NT2/D1 (cell line): ENCODE data around the gene APOM.

Experiments
- DNase-seq: peaks from one replicate; pipeline ENCODE4 v3.0.0-alpha.2; 2011; ENCODE audit warnings: low read depth, low spot score
- H3K27me3 ChIP-seq: 2 replicates; pipeline ENCODE4 v1.6.0; 2011; ENCODE audit warnings: mild to moderate bottlenecking; ENCODE audit not compliant: insufficient read length, insufficient read depth
- H3K36me3 ChIP-seq: 2 replicates; pipeline ENCODE4 v1.6.1; 2011; ENCODE audit warnings: mild to moderate bottlenecking, low read length, mixed read lengths; ENCODE audit not compliant: insufficient read depth, insufficient read length
- H3K4me1 ChIP-seq: 2 replicates; pipeline ENCODE4 v1.5.1; 2011; ENCODE audit not compliant: insufficient read depth, insufficient read length
- H3K4me3 ChIP-seq: 2 replicates; pipeline ENCODE4 v1.5.1; 2011; ENCODE audit warnings: low read depth; ENCODE audit not compliant: insufficient read length
- H3K9ac ChIP-seq: 2 replicates; pipeline ENCODE4 v1.6.0; 2011; ENCODE audit warnings: low read depth; ENCODE audit not compliant: insufficient read length
- H3K9me3 ChIP-seq: 2 replicates; pipeline ENCODE4 v1.5.1; 2011; ENCODE audit warnings: mild to moderate bottlenecking, low read length; ENCODE audit not compliant: insufficient read depth
- SUZ12 ChIP-seq: IDR thresholded peaks from 2 replicates; pipeline ENCODE4 v1.6.1; 2011; ENCODE audit not compliant: insufficient read length, insufficient read depth; ENCODE audit errors: extremely low read depth
- YY1 ChIP-seq: IDR thresholded peaks from 2 replicates; pipeline ENCODE4 v1.6.1; 2011; ENCODE audit not compliant: insufficient read length, insufficient read depth
- ZNF274 ChIP-seq: IDR thresholded peaks from 2 replicates; pipeline ENCODE4 v1.6.1; 2011; ENCODE audit warnings: mild to moderate bottlenecking, low read depth, low read length

APOM gene

DNA sequence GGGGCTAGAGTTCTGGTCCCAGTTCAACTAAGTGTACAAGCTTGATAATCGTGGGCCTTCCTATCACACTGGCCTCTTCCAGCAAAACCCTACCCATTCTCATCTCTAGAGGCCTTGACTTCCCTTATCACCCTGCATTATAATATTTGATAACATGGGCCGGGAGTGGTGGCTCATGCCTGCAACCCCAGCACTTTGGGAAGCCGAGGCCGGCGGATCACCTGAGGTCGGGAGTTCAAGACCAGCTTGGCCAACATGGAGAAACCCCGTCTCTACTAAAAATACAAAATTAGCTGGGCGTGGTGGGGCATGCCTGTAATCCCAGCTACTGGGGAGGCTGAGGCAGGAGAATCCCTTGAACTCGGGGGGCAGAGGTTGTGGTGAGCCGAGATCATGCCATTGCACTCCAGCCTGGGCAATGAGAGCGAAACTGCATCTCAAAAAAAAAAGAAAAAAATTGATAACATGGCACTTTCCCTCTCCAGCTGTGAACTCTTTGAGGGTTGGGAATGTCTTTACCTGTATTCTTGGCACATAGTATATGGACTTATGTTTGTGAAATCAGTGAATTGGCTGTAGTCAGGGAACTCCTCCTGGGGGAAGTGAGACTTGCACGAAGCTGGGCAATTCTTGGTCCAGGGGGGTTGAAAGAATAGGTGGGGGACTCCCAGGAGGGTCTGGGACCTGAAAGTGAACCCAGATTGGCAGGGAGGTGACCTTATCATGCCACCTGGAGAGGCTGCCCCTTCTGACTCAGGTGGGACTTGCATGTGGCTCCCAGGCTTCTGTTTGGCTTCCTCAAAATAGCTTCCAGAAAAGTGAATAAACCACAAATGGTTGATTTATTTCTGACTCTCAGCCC is 5.8 kb downstream of the APOM start:
- peaks cover 11% of the 10 kb centered on the region for H3K4me1 ChIP-seq
- no peaks in the 10 kb centered on the region for H3K9me3 ChIP-seq
- peaks cover 48% of the 10 kb centered on the region for H3K36me3 ChIP-seq
- no peaks in the 10 kb centered on the region for H3K27me3 ChIP-seq
- no peak overlapping the region for H3K4me3 ChIP-seq
- no peak for DNase-seq
- TF ChIP-seq SUZ12 (no peak), YY1 (no peak), ZNF274 (no peak)
- H3K9ac ChIP-seq = peak overlapping the region; percentile 70

DNA sequence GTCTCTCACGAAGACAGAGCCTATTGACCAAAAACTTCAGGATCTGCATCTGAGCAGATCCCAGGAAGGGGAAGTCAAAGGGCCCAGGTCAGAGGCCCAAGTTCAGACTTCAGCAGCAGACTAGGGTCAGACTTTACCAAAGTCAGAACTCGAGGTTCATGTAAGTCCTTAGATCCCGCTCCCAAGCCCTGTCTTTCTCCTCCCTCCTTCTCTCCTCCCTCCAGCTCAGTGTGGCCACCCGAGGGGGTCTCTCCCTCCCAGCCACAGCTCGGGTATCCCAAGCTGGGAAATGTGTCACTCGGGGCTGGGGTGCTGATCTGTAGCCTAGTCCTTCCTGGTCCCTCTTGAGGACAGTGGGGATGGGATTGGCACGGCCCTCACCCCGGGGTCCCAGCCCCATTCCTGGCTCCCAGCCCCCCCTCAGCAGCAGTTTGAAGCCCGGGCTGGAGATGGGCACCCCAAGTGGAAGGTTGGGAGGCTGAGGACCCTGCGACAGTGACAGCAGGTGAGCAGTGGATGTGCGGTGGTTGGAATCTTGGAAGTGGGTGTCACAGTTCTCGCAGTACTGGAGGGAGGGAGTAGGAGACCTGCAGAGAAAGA is 6.5 kb downstream of the APOM start:
- Histone ChIP-seq H3K36me3 (peaks cover 52% of the 10 kb centered on the region), H3K4me3 (no peak overlapping the region), H3K4me1 (peaks cover 12% of the 10 kb centered on the region), H3K9ac (no peak overlapping the region), H3K9me3 (no peaks in the 10 kb centered on the region), H3K27me3 (no peaks in the 10 kb centered on the region)
- DNase-seq = no peak
- TF ChIP-seq YY1 (no peak), ZNF274 (no peak), SUZ12 (no peak)

DNA sequence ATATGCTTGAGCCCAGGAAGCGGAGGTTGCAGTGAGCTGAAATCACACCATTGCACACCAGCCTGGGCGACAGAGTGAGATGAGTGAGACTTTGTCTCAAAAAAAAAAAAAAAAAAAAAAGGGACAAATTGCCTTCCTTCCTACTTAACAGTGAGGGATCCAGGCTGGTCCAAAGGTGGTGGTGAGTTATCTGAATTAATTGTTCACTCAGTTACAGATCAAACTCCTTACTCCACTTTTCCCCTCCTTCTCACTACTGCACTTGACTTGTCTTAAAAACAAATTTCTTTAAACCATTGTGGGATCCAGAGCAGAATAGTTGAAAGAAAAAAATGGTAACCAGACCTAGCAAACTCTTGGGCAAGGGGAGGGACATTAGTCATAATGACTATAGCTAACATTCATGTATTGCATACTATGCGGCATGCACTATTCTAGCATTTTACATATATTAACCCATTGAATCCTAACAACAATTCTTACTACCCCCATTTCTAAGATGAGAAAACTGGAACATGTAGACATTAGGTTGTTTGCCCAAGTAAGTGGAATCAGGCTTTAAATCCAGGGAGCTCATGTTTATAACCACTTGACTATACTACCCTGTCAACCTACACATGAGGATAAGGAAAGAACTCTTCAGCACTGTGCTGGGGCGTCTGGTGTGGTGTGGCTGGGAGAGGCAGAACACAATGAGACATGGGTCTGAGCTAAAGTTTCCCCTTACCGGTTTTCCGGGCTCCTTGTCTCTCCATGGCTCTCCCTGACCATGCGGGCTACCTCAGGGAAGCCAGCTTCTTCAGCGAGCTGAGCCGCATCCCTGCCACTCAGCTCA is 7.6 kb downstream of the APOM start:
- peak overlapping the region; percentile 99 for H3K9ac ChIP-seq
- H3K9me3 ChIP-seq = no peaks in the 10 kb centered on the region
- peaks cover 52% of the 10 kb centered on the region for H3K36me3 ChIP-seq
- no peak for DNase-seq
- peaks cover 11% of the 10 kb centered on the region for H3K4me1 ChIP-seq
- H3K4me3 ChIP-seq = peak overlapping the region; percentile 75
- H3K27me3 ChIP-seq = no peaks in the 10 kb centered on the region
- TF ChIP-seq YY1 = no peak

DNA sequence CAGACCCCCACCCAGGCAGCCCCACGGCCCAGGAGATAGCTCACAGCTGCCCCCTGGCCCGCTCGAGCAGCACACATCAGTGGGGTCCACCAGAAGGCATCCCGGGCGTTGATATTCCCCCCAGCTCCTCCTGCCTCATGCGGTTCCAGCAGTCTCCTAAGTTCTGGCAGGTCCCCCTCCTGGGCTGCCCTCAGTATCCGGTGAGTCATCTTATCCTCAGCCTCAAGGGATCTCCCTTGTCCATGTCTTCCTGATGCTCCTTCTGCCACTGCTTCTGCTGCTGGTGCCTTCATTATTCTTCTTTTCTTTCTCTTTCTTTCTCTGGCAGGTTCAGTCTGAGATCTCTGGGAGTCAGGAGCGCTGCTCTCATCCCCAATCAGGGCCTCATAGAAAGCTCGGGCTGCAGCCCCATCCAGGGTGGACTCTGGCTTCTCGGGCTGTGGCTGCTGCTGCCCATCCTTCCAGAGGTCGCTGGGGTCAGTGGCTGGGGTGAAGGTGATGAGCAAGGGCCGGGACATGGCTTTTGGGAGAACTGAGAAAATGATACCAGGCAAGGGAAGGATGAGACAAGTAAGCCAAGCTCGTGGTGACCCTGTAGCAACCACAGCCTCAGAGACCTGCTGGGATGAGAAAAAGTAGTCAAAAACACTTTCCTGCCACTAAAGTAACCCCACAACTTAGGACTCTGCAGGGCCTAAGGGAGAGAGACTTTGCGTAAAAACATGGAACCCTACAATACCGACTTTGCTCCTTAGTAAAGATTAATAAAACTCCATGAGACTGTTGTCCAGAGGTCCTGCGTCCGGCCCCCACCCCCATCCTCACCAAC is 8.5 kb downstream of the APOM start:
- DNase-seq = no peak

GRCh38 chr6:31664790-31665500 is 9.3 kb downstream of the APOM start, which contains the start of gene GPANK1:
Gene GPANK1 (minus strand): TSS chr6:31664997. CDS start chr6:31664478, 519 bp downstream.
- peaks cover 59% of the 10 kb centered on the region for H3K36me3 ChIP-seq
- peaks cover 5% of the 10 kb centered on the region for H3K4me1 ChIP-seq
- no peaks in the 10 kb centered on the region for H3K9me3 ChIP-seq
- peak within 1 kb of the TSS; percentile 75 for H3K4me3 ChIP-seq
- H3K27me3 ChIP-seq = no peaks in the 10 kb centered on the region
- peak within 1 kb of the TSS; percentile 99 for H3K9ac ChIP-seq
- peak; percentile 60 for DNase-seq
- no peak for TF ChIP-seq ZNF274
- peak; percentile 77 for TF ChIP-seq YY1

More for the DNA sequence above, 8.5 kb downstream of the APOM start:
- no peaks in the 10 kb centered on the region for H3K9me3 ChIP-seq
- peak overlapping the region; percentile 99 for H3K9ac ChIP-seq
- H3K4me3 ChIP-seq = peak overlapping the region; percentile 75
- H3K27me3 ChIP-seq = no peaks in the 10 kb centered on the region
- TF ChIP-seq ZNF274 (no peak), SUZ12 (no peak), YY1 (no peak)
- peaks cover 55% of the 10 kb centered on the region for H3K36me3 ChIP-seq
- peaks cover 6% of the 10 kb centered on the region for H3K4me1 ChIP-seq

DNA sequence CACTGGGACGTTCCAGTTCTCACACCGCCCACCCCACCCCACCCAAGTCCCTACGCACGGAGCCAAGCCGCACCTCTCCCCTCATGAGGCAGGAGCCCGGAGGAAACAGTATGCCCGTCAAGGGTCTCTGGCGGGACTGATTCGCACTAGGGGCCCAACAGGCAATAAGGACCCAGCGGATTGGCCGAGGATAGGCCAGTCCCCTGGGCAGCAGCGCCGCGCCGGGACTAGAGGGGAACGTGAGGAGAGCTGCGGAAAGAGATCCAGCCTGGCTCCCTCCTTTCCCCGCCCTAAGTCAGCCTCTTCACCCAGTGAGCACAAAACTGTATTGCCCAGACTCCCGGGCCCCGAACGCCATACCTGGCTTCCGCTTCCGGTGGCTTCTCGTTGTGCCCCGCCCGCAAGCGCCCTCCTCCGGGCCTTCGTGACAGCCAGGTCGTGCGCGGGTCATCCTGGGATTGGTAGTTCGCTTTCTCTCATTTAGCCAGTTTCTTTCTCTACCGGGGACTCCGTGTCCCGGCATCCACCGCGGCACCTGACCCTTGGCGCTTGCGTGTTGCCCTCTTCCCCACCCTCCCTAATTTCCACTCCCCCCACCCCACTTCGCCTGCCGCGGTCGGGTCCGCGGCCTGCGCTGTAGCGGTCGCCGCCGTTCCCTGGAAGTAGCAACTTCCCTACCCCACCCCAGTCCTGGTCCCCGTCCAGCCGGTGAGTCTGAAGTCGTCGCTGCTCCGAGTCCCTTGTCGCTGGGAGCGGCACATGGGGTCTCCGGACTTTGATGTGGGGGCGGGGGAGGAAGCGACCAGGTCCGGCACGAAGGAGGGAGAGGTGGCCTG is 10.0 kb downstream of the APOM start, which contains the start of gene CSNK2B:
Gene CSNK2B, plus strand, starts transcription at position 580 of the 836 bp plus-strand sequence. CDS start 752 bp downstream, outside the sequence.
- H3K9me3 ChIP-seq = no peaks in the 10 kb centered on the region
- H3K36me3 ChIP-seq = peaks cover 66% of the 10 kb centered on the region

More for the DNA sequence above, 10.0 kb downstream of the APOM start, which contains the start of gene CSNK2B:
- Histone ChIP-seq H3K9ac (peak within 1 kb of the TSS; percentile 99), H3K4me3 (peak within 1 kb of the TSS; percentile 93), H3K27me3 (no peaks in the 10 kb centered on the region), H3K4me1 (peaks cover 5% of the 10 kb centered on the region)
- peak; percentile 93 for DNase-seq
- TF ChIP-seq ZNF274 = no peak
- TF ChIP-seq SUZ12 = no peak
- TF ChIP-seq YY1 = no peak
